ENCODE results near the gene PDE4B. TPM values are rescaled to one million over a fixed set of nuclear protein-coding genes. Genes with fewer than 3 reads are reported as not detected.

The PDE4B gene
- total and polyA plus RNA-seq, 10 of the 15 experiments (the other 5 are each of a cell fraction or from before 2014, with no cell fraction given), result 3.0 to 13.2 (median 5.7) TPM

GRCh38 chr1:66395202-66396061 is 602.7 kb downstream of the PDE4B start:
- SMC1A ChIA-PET (ENCODE audit: uncharacterized antibody, unreplicated experiment), result interaction anchor here (0.6 to 9.3 kb wide), 28 partner anchors 8 to 141 kb away, joined by 3 to 253 read pairs (median 5); no protein-coding TSS in a partner anchor
- TF ChIP-seq NRF1 (conservative IDR thresholded peaks at IDR 0.05; ENCODE audit: low read depth, low read length), result no peak
- no peak for TF ChIP-seq NFXL1 (IDR thresholded peaks at IDR 0.05; ENCODE audit: borderline replicate concordance)
- no peak for TF ChIP-seq ZNF592 (IDR thresholded peaks at IDR 0.05)
- TF ChIP-seq NR2C1 (IDR thresholded peaks at IDR 0.05), result no peak
- TF ChIP-seq CEBPZ (IDR thresholded peaks at IDR 0.05; ENCODE audit: low read depth, low read length), result no peak
- TF ChIP-seq RAD51 (IDR thresholded peaks at IDR 0.05), result no peak
- TF ChIP-seq ZNF274 (IDR thresholded peaks at IDR 0.05; ENCODE audit: insufficient read depth, insufficient read length), result no peak
- 0 out of 4 replicates have a peak, but pooled peaks of 1 of the 2 experiments have one; percentile 9 for TF ChIP-seq SRF (IDR thresholded peaks at IDR 0.05; ENCODE audit: low read depth in 2 of 2, low read length in 2 of 2)
- no peak for TF ChIP-seq ATF7 (IDR thresholded peaks at IDR 0.05; ENCODE audit: low read depth)
- peak; percentile 8; the same call in 1 of the 2 replicates for TF ChIP-seq RUNX3 (IDR thresholded peaks at IDR 0.05; ENCODE audit: low read length)
- no peak for TF ChIP-seq SUPT20H (IDR thresholded peaks at IDR 0.05; ENCODE audit: borderline replicate concordance, control insufficient read depth, low read depth, low read length)
- no peak; the same call in 1 of the 2 replicates for TF ChIP-seq NR2F1 (conservative IDR thresholded peaks at IDR 0.05)
- TF ChIP-seq SMC3 (IDR thresholded peaks at IDR 0.05; ENCODE audit: borderline replicate concordance, low read length), result peak; percentile 10; the same call in 1 of the 2 replicates
- TF ChIP-seq NFYA (IDR thresholded peaks at IDR 0.05; ENCODE audit: borderline replicate concordance, low read depth, low read length), result no peak
- no peak for TF ChIP-seq STAT1 (conservative IDR thresholded peaks at IDR 0.05)

More at GRCh38 chr1:66395202-66396061, 602.7 kb downstream of the PDE4B start:
- ChIA-PET RAD21 (ENCODE audit: unreplicated experiment) (interaction anchor here (0.8 to 5.5 kb wide), 26 partner anchors 9 to 150 kb away, joined by 3 to 74 read pairs (median 7); no protein-coding TSS in a partner anchor), CTCF (interaction anchor here (0.9 to 3.7 kb wide), 25 partner anchors 9 to 153 kb away, joined by 3 to 32 read pairs (median 4); no protein-coding TSS in a partner anchor), POLR2A (interaction anchor here (0.7 to 2.5 kb wide), 18 partner anchors 8 to 144 kb away, joined by 3 to 19 read pairs (median 4); no protein-coding TSS in a partner anchor)
- FAIRE-seq (no peak), DNase-seq (ENCODE audit: low read depth, low spot score) (no peak), ATAC-seq (peak; percentile 16)
- no peak overlapping the region for H3K4me3 ChIP-seq
- H3K9me3 ChIP-seq (replicated peaks; ENCODE audit: control insufficient read depth, insufficient read depth, low read length), result no peaks in the 10 kb centered on the region
- no peak overlapping the region for H2AFZ ChIP-seq (ENCODE audit: control insufficient read depth, low read depth, low read length)
- H3K4me1 ChIP-seq (ENCODE audit: control insufficient read depth, insufficient read depth, low read length), result peaks cover 66% of the 10 kb centered on the region
- H3K27ac ChIP-seq (ENCODE audit: control insufficient read depth, insufficient read depth), result peak overlapping the region; percentile 80
- peak overlapping the region; percentile 10; the same call in 1 of the 2 replicates for H3K9ac ChIP-seq (ENCODE audit: control insufficient read depth, insufficient read depth, low read length)
- no peaks in the 10 kb centered on the region for H3K36me3 ChIP-seq (ENCODE audit: control insufficient read depth in 2 of 2, insufficient read depth in 2 of 2, low read length in 1 of 2)
- H3K79me2 ChIP-seq (ENCODE audit: control insufficient read depth, insufficient read depth, low read length), result no peaks in the 10 kb centered on the region
- in situ Hi-C loops (cut with MboI), result loop anchor here (25.0 kb wide), 2 partner anchors 542 to 767 kb away; partner anchors contain the start of gene IL23R
- peak overlapping the region; percentile 66 for H3K4me2 ChIP-seq (ENCODE audit: control insufficient read depth, insufficient read depth)
- H3K27me3 ChIP-seq (replicated peaks in 1 of 2; ENCODE audit: control insufficient read depth in 2 of 2, insufficient read depth in 2 of 2, low read length in 1 of 2), result no peaks in the 10 kb centered on the region
- TSS peak; percentile 89 for BruUV-seq (replicated peaks)
- intact Hi-C loops (cut with micrococcal nuclease; ENCODE audit: unreplicated experiment), result loop anchor here (1.0 to 10.0 kb wide), 7 partner anchors 15 to 939 kb away; partner anchors contain the start of gene IL23R
- H4K20me1 ChIP-seq (ENCODE audit: control insufficient read depth, insufficient read depth), result no peaks in the 10 kb centered on the region
- WGBS (ENCODE audit: insufficient coverage, insufficient replicate concordance, low lambda C conversion rate, missing lambda C conversion rate), result 35% methylated on average over 9 of the region's 9 CpGs

All from GM12878 (cell line).